H1 (cell line): ENCODE data around the gene TMEM108. TPM values are rescaled to one million over a fixed set of nuclear protein-coding genes. Genes with fewer than 3 reads are reported as not detected.

Source experiments
- BCL11A ChIP-seq, 2 experiments: IDR thresholded peaks; one replicate each; pipeline ENCODE4 v1.6.1; 2011; ENCODE audit warnings: low read depth in 2 of 2, low read length in 2 of 2, mild to moderate bottlenecking in 2 of 2
- CHD2 ChIP-seq: IDR thresholded peaks from 2 replicates; pipeline ENCODE4 v1.6.1; 2012; ENCODE audit warnings: low read length, improper control_type of control experiment
- CTCF ChIP-seq, 3 experiments: IDR thresholded peaks; 1 replicate in 2 of 3; 2 replicates in 1 of 3; pipeline versions ENCODE4 v1.5.1 to v1.6.1; 2011; ENCODE audit warnings: low read length in 3 of 3, mild to moderate bottlenecking in 3 of 3, inconsistent platforms in 2 of 3, low read depth in 1 of 3, moderate library complexity in 1 of 3; ENCODE audit not compliant: insufficient read depth in 1 of 3; ENCODE audit errors: control extremely low read depth in 1 of 3
- EP300 ChIP-seq, 2 experiments: IDR thresholded peaks; 1 replicate in 1 of 2; 2 replicates in 1 of 2; pipeline ENCODE4 v1.6.1; 2011 to 2012; ENCODE audit warnings: low read depth in 2 of 2, low read length in 2 of 2, mild to moderate bottlenecking in 2 of 2, borderline replicate concordance in 1 of 2, inconsistent platforms in 1 of 2, moderate library complexity in 1 of 2
- EZH2 ChIP-seq: fragments of 200-600 bp; sonication (generic); IDR thresholded peaks from 2 replicates; pipeline ENCODE4 v1.7.1; 2012; ENCODE audit warnings: low read depth, mild to moderate bottlenecking, moderate library complexity, low read length, inconsistent platforms; ENCODE audit not compliant: severe bottlenecking
- GABPA ChIP-seq: IDR thresholded peaks from 2 replicates; pipeline ENCODE4 v1.6.1; 2011; ENCODE audit warnings: mild to moderate bottlenecking, low read length, moderate library complexity, borderline replicate concordance; ENCODE audit not compliant: insufficient read depth
- HDAC2 ChIP-seq, 2 experiments: fragments of 300-600 bp in 1 of 2; sonication (generic) in 1 of 2; IDR thresholded peaks; 2 replicates each; pipeline ENCODE4 v1.6.1; 2011 to 2012; ENCODE audit warnings: low read depth in 2 of 2, low read length in 2 of 2, mild to moderate bottlenecking in 2 of 2, moderate library complexity in 2 of 2, borderline replicate concordance in 1 of 2, inconsistent platforms in 1 of 2
- HDAC6 ChIP-seq: IDR thresholded peaks from one replicate; pipeline ENCODE4 v1.7.1; 2012; ENCODE audit warnings: low read depth, mild to moderate bottlenecking, inconsistent platforms, low read length, moderate library complexity
- RNF2 ChIP-seq: fragments of 200-900, 300-1000 bp; sonication (generic); IDR thresholded peaks from 2 replicates; pipeline ENCODE4 v1.7.1; 2016; ENCODE audit warnings: borderline replicate concordance, low read depth, mild to moderate bottlenecking, antibody characterized with exemption, low read length; ENCODE audit not compliant: poor library complexity, severe bottlenecking; ENCODE audit errors: missing control alignments
- TAF1 ChIP-seq: IDR thresholded peaks from 2 replicates; pipeline ENCODE4 v1.6.1; 2011; ENCODE audit warnings: mild to moderate bottlenecking, low read depth, low read length
- TBP ChIP-seq: IDR thresholded peaks from 2 replicates; pipeline ENCODE4 v1.6.1; 2011; ENCODE audit warnings: low read depth, low read length, improper control_type of control experiment
- TCF12 ChIP-seq: IDR thresholded peaks from 2 replicates; pipeline ENCODE4 v1.6.1; 2011; ENCODE audit warnings: low read depth, mild to moderate bottlenecking, low read length
- TEAD4 ChIP-seq: IDR thresholded peaks from 2 replicates; pipeline ENCODE4 v1.6.1; 2012; ENCODE audit warnings: low read depth, low read length, inconsistent platforms, mixed read lengths
- polyA plus RNA-seq, 7 experiments: library from polyadenylated mRNA; depleted of rRNA in 3 of 7; stranded (reverse) in 5 of 7; unstranded in 2 of 7; fragments of >200 nt in 5 of 7; fragments of 200-250 nt in 2 of 7; gene quantifications; 1 replicate in 5 of 7; 2 replicates in 1 of 7; 4 replicates in 1 of 7; pipeline versions ENCODE4 v1.2.1 to v1.2.3, GENCODE V29; 2011 to 2013; ENCODE audit warnings: missing spikeins in 2 of 7, mixed read lengths in 2 of 7
- total RNA-seq: library from RNA; stranded (reverse); fragmentation: NEBNext Ultra II Directional; extraction: Animal tissue kit (Norgen Biotek cat#: 25700); gene quantifications from 2 replicates; pipeline ENCODE4 v1.2.1, GENCODE V29; 2021

TMEM108 gene
- total and polyA plus RNA-seq, 2 of the 8 experiments (the other 6 are each of a cell fraction or from before 2014, with no cell fraction given): 14.3 to 16.2 TPM

- peak in 2 of 3 experiments; percentile 38 to 60; a peak in 3 of 4 replicates for TF ChIP-seq CTCF (IDR thresholded peaks at IDR 0.05; ENCODE audit: control extremely low read depth in 1 of 3, insufficient read depth in 1 of 3, low read depth in 1 of 3, low read length in 3 of 3)
- no peak for TF ChIP-seq EP300 (IDR thresholded peaks at IDR 0.05; ENCODE audit: borderline replicate concordance in 1 of 2, low read depth in 2 of 2, low read length in 2 of 2)
- peak; percentile 32; the same call in 1 of the 2 replicates for TF ChIP-seq TEAD4
- TF ChIP-seq TCF12: no peak
- no peak for TF ChIP-seq HDAC2 (IDR thresholded peaks at IDR 0.05; ENCODE audit: borderline replicate concordance in 1 of 2, low read depth in 2 of 2, low read length in 2 of 2)
- no peak for TF ChIP-seq BCL11A (IDR thresholded peaks at IDR 0.05; ENCODE audit: low read depth in 2 of 2, low read length in 2 of 2)
- TF ChIP-seq EZH2: no peak
- TF ChIP-seq TBP: no peak
- TF ChIP-seq RNF2: no peak
- TF ChIP-seq CHD2: no peak
- TF ChIP-seq TAF1: no peak
- no peak for TF ChIP-seq GABPA
- TF ChIP-seq HDAC6: no peak
Measured at GRCh38 chr3:133283958-133284807, 246.0 kb downstream of the TMEM108 start (continued).
